SK-N-SH treated with all-trans-retinoic acid at 6 μM for 48 hours (cell line): ENCODE results near the gene AP5Z1.

Experiments
- ATAC-seq: fragments of 200-7000 bp; cut with Tn5 transposase; 3 replicates; pipeline ENCODE4 v1.9.1; 2020; ENCODE audit warnings: mild to moderate bottlenecking, moderate library complexity
- ARNTL ChIP-seq: fragments of 450-650 bp; formaldehyde crosslinking; IDR thresholded peaks from 2 replicates; pipeline ENCODE4 v1.5.0; 2020; ENCODE audit warnings: low read depth, mild to moderate bottlenecking, moderate library complexity, borderline replicate concordance
- BACH2 ChIP-seq: fragments of 250-450 bp; sonication (Bioruptor Pico); IDR thresholded peaks from 2 replicates; pipeline ENCODE4 v1.9.0; 2021; ENCODE audit warnings: mild to moderate bottlenecking, borderline replicate concordance
- CSDC2 ChIP-seq: fragments of 250-450 bp; sonication (Bioruptor Pico); IDR thresholded peaks from 2 replicates; pipeline ENCODE4 v1.5.0; 2020; ENCODE audit warnings: mild to moderate bottlenecking, moderate library complexity
- ESRRG ChIP-seq: fragments of 250-450 bp; sonication (Bioruptor Pico); IDR thresholded peaks from 2 replicates; pipeline ENCODE4 v1.6.1; 2021; ENCODE audit warnings: mild to moderate bottlenecking
- GLIS3 ChIP-seq: fragments of 250-450 bp; sonication (Bioruptor Pico); IDR thresholded peaks from 2 replicates; pipeline ENCODE4 v1.5.0; 2020; ENCODE audit warnings: mild to moderate bottlenecking, moderate library complexity
- ISL1 ChIP-seq: fragments of 250-450 bp; sonication (Bioruptor Pico); IDR thresholded peaks from 2 replicates; pipeline ENCODE4 v2.1.2; 2022; ENCODE audit warnings: mild to moderate bottlenecking, moderate library complexity
- OSR1 ChIP-seq: fragments of 250-450 bp; sonication (Bioruptor Pico); IDR thresholded peaks from 2 replicates; pipeline ENCODE4 v1.8.0; 2022; ENCODE audit warnings: moderate library complexity, mild to moderate bottlenecking, inconsistent platforms
- PPARA ChIP-seq: fragments of 250-450 bp; sonication (Bioruptor Pico); IDR thresholded peaks from 2 replicates; pipeline ENCODE4 v1.5.0; 2020; ENCODE audit warnings: mild to moderate bottlenecking, borderline replicate concordance
- RARB ChIP-seq: fragments of 250-450 bp; sonication (Bioruptor Pico); IDR thresholded peaks from 2 replicates; pipeline ENCODE4 v1.8.0; 2021; ENCODE audit warnings: mild to moderate bottlenecking, moderate library complexity
- SNAI2 ChIP-seq: fragments of 250-450 bp; sonication (Bioruptor Pico); IDR thresholded peaks from 2 replicates; pipeline ENCODE4 v1.5.0; 2020; ENCODE audit warnings: mild to moderate bottlenecking, moderate library complexity
- TCF4 ChIP-seq: fragments of 250-450 bp; sonication (Bioruptor Pico); IDR thresholded peaks from 2 replicates; pipeline ENCODE4 v1.8.0; 2021; ENCODE audit warnings: mild to moderate bottlenecking, moderate library complexity, borderline replicate concordance
- TOX ChIP-seq: fragments of 250-450 bp; sonication (Bioruptor Pico); IDR thresholded peaks from 2 replicates; pipeline ENCODE4 v1.8.0; 2021; ENCODE audit warnings: mild to moderate bottlenecking, moderate library complexity, borderline replicate concordance
- ZC3H10 ChIP-seq: fragments of 250-450 bp; sonication (Bioruptor Pico); IDR thresholded peaks from 2 replicates; pipeline ENCODE4 v1.5.1; 2021; ENCODE audit warnings: mild to moderate bottlenecking, moderate library complexity
- ZFP3 ChIP-seq: fragments of 250-450 bp; sonication (Bioruptor Pico); IDR thresholded peaks from 2 replicates; pipeline ENCODE4 v1.5.0; 2020; ENCODE audit warnings: mild to moderate bottlenecking, moderate library complexity
- ZFP30 ChIP-seq: fragments of 450-650 bp; formaldehyde crosslinking; IDR thresholded peaks from 2 replicates; pipeline ENCODE4 v1.5.0; 2022; ENCODE audit warnings: mild to moderate bottlenecking, moderate library complexity
- ZNF565 ChIP-seq: fragments of 450-650 bp; formaldehyde crosslinking; conservative IDR thresholded peaks from 2 replicates; pipeline ENCODE4 v1.5.0; 2020; ENCODE audit warnings: low read depth, mild to moderate bottlenecking, moderate library complexity
- ZNF70 ChIP-seq: fragments of 450-650 bp; formaldehyde crosslinking; IDR thresholded peaks from 2 replicates; pipeline ENCODE4 v1.5.0; 2020; ENCODE audit warnings: mild to moderate bottlenecking, moderate library complexity
- ZNF8 ChIP-seq: fragments of 450-650 bp; formaldehyde crosslinking; IDR thresholded peaks from 2 replicates; pipeline ENCODE4 v1.5.0; 2020; ENCODE audit warnings: mild to moderate bottlenecking, moderate library complexity
- TF ChIP-seq, protein P1 (sequence below): fragments of 250-450 bp; sonication (Bioruptor Pico); IDR thresholded peaks from 2 replicates; pipeline ENCODE4 v1.5.0; 2020; ENCODE audit warnings: mild to moderate bottlenecking, moderate library complexity
- TF ChIP-seq, protein P2 (sequence below): fragments of 250-450 bp; sonication (Bioruptor Pico); IDR thresholded peaks from 2 replicates; pipeline ENCODE4 v1.8.0; 2021; ENCODE audit warnings: low read depth, mild to moderate bottlenecking, moderate library complexity, borderline replicate concordance
- TF ChIP-seq, protein P3 (sequence below): fragments of 250-450 bp; sonication (Bioruptor Pico); IDR thresholded peaks from 2 replicates; pipeline ENCODE4 v1.5.1; 2020; ENCODE audit warnings: low read depth, mild to moderate bottlenecking, moderate library complexity
- TF ChIP-seq, protein P4 (sequence below): fragments of 250-450 bp; sonication (Bioruptor Pico); IDR thresholded peaks from 2 replicates; pipeline ENCODE4 v1.5.1; 2021; ENCODE audit warnings: mild to moderate bottlenecking, moderate library complexity

The AP5Z1 gene

DNA sequence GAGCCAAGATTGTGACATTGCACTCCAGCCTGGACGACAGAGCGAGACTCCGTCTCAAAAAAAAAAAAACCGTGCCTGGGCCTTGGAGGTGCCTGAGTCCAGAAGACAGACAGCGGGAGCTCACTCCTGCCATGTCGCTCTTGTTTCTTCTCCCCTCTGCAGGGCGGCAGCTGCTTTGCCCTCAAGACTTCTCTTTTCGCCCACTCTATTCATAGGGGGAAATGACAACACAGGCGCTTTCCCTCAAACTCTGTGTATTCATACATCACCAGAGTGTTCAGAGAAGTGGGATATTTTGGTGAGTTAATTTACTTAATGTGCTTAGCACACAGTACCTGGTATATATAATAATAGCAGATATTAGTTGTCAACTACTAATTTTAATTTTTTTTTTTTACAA, 48.9 kb upstream of the AP5Z1 start (continued):
- TF ChIP-seq, protein P1, sequence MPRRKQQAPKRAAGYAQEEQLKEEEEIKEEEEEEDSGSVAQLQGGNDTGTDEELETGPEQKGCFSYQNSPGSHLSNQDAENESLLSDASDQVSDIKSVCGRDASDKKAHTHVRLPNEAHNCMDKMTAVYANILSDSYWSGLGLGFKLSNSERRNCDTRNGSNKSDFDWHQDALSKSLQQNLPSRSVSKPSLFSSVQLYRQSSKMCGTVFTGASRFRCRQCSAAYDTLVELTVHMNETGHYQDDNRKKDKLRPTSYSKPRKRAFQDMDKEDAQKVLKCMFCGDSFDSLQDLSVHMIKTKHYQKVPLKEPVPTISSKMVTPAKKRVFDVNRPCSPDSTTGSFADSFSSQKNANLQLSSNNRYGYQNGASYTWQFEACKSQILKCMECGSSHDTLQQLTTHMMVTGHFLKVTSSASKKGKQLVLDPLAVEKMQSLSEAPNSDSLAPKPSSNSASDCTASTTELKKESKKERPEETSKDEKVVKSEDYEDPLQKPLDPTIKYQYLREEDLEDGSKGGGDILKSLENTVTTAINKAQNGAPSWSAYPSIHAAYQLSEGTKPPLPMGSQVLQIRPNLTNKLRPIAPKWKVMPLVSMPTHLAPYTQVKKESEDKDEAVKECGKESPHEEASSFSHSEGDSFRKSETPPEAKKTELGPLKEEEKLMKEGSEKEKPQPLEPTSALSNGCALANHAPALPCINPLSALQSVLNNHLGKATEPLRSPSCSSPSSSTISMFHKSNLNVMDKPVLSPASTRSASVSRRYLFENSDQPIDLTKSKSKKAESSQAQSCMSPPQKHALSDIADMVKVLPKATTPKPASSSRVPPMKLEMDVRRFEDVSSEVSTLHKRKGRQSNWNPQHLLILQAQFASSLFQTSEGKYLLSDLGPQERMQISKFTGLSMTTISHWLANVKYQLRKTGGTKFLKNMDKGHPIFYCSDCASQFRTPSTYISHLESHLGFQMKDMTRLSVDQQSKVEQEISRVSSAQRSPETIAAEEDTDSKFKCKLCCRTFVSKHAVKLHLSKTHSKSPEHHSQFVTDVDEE (CRISPR knock-in tag) = no peak
- TF ChIP-seq BACH2 (CRISPR knock-in tag) = no peak
- TF ChIP-seq GLIS3 (CRISPR knock-in tag) = no peak
- no peak for TF ChIP-seq PPARA (CRISPR knock-in tag)
- TF ChIP-seq ZNF70 (CRISPR knock-in tag) = no peak
- TF ChIP-seq ISL1 (CRISPR knock-in tag) = no peak

DNA sequence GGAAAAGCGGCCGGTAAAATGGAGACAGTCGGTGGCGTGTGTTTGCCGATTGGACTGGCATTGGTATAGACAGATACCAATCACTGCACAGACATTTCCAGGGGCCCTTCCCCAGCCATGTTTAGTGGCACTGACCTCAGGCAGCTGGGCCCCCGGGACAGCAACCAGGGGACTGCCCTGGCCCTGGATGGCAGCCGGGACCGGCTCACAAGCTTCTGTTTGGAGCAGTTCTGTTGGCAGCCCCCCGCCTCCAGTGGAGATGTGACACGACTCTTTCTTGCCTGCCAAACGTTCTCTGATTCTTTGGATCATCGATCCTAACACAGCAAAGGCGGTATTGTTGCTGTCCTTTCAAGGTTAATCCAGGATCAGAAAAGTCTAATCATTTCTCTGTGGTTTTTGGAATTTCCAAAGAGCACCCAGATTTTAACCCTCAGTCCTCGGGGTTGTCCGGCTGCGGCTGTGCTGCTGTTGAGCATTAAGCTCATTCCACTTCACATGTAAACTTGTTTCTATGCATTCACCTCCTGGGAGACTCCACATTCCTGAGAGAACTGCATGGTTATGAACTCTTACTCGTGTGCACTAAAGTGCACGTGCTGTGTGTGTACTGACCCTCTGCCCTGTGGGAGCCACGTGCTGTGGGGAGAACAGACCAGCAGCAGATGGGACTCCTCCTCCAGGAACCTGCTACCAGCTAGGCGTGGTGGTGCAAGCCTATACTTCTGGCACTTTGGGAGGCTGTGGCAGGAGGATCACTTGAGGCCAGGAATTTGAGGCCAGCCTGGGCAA, 47.3 kb upstream of the AP5Z1 start:
- TF ChIP-seq SNAI2 (no peak), ZNF8 (no peak), CSDC2 (CRISPR knock-in tag) (no peak), OSR1 (CRISPR knock-in tag) (no peak), ESRRG (CRISPR knock-in tag) (no peak), ZFP30 (CRISPR knock-in tag) (no peak), ISL1 (CRISPR knock-in tag) (no peak), ZNF565 (CRISPR knock-in tag) (no peak), TOX (CRISPR knock-in tag) (no peak), ZC3H10 (no peak), RARB (no peak), ZFP3 (CRISPR knock-in tag) (no peak), ZNF70 (CRISPR knock-in tag) (no peak), ARNTL (CRISPR knock-in tag) (no peak), TCF4 (CRISPR knock-in tag) (no peak)
- TF ChIP-seq, protein P1 (CRISPR knock-in tag) = no peak
- TF ChIP-seq, protein P2, sequence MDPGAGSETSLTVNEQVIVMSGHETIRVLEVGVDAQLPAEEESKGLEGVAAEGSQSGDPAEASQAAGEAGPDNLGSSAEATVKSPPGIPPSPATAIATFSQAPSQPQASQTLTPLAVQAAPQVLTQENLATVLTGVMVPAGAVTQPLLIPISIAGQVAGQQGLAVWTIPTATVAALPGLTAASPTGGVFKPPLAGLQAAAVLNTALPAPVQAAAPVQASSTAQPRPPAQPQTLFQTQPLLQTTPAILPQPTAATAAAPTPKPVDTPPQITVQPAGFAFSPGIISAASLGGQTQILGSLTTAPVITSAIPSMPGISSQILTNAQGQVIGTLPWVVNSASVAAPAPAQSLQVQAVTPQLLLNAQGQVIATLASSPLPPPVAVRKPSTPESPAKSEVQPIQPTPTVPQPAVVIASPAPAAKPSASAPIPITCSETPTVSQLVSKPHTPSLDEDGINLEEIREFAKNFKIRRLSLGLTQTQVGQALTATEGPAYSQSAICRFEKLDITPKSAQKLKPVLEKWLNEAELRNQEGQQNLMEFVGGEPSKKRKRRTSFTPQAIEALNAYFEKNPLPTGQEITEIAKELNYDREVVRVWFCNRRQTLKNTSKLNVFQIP = no peak
- TF ChIP-seq, protein P3, sequence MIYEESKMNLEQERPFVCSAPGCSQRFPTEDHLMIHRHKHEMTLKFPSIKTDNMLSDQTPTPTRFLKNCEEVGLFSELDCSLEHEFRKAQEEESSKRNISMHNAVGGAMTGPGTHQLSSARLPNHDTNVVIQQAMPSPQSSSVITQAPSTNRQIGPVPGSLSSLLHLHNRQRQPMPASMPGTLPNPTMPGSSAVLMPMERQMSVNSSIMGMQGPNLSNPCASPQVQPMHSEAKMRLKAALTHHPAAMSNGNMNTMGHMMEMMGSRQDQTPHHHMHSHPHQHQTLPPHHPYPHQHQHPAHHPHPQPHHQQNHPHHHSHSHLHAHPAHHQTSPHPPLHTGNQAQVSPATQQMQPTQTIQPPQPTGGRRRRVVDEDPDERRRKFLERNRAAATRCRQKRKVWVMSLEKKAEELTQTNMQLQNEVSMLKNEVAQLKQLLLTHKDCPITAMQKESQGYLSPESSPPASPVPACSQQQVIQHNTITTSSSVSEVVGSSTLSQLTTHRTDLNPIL = no peak
- TF ChIP-seq, protein P4, sequence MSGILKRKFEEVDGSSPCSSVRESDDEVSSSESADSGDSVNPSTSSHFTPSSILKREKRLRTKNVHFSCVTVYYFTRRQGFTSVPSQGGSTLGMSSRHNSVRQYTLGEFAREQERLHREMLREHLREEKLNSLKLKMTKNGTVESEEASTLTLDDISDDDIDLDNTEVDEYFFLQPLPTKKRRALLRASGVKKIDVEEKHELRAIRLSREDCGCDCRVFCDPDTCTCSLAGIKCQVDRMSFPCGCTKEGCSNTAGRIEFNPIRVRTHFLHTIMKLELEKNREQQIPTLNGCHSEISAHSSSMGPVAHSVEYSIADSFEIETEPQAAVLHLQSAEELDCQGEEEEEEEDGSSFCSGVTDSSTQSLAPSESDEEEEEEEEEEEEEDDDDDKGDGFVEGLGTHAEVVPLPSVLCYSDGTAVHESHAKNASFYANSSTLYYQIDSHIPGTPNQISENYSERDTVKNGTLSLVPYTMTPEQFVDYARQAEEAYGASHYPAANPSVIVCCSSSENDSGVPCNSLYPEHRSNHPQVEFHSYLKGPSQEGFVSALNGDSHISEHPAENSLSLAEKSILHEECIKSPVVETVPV (CRISPR knock-in tag) = no peak
- ATAC-seq = no peak
